Thyroid gland (tissue), 4 donors: ENCODE results near the gene ENTPD6.

Source experiments
- POLR2A ChIP-seq, 2 donors: fragments of 450-650 bp; IDR thresholded peaks; one replicate each; pipeline ENCODE4 v1.6.1; 2017; ENCODE audit warnings: antibody characterized with exemption in 2 of 2, mild to moderate bottlenecking in 2 of 2, moderate library complexity in 1 of 2
- TF ChIP-seq, protein P1 (sequence below), 6 experiments: fragments of 200-600 bp in 3 of 6; fragments of 450-650 bp in 3 of 6; sonication (generic) in 3 of 6; IDR thresholded peaks; one replicate each; pipeline ENCODE4 v1.5.1; 2016 to 2019; ENCODE audit warnings: antibody characterized with exemption in 6 of 6, mild to moderate bottlenecking in 2 of 6, inconsistent platforms in 1 of 6, moderate library complexity in 1 of 6

GRCh38 chr20:25233016-25233772, 37.7 kb downstream of the ENTPD6 start:
- TF ChIP-seq, protein P1, sequence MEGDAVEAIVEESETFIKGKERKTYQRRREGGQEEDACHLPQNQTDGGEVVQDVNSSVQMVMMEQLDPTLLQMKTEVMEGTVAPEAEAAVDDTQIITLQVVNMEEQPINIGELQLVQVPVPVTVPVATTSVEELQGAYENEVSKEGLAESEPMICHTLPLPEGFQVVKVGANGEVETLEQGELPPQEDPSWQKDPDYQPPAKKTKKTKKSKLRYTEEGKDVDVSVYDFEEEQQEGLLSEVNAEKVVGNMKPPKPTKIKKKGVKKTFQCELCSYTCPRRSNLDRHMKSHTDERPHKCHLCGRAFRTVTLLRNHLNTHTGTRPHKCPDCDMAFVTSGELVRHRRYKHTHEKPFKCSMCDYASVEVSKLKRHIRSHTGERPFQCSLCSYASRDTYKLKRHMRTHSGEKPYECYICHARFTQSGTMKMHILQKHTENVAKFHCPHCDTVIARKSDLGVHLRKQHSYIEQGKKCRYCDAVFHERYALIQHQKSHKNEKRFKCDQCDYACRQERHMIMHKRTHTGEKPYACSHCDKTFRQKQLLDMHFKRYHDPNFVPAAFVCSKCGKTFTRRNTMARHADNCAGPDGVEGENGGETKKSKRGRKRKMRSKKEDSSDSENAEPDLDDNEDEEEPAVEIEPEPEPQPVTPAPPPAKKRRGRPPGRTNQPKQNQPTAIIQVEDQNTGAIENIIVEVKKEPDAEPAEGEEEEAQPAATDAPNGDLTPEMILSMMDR (IDR thresholded peaks at IDR 0.05): no peak
- TF ChIP-seq POLR2A (IDR thresholded peaks at IDR 0.05): no peak
